GM04504 (cell line): ENCODE data around the gene RARRES2.
"Not testable (repeated sequence)": the region's sequence is repeated elsewhere in the genome, so short reads cannot be mapped to it uniquely, and the experiment has no call there.

Experiments
- DNase-seq: peaks from one replicate; pipeline ENCODE4 v3.0.0-alpha.2; 2012; ENCODE audit warnings: low read depth

Gene RARRES2

GRCh38 chr7:150341263-150342120, at the start of gene RARRES2:
Gene RARRES2, minus strand, starts transcription at chr7:150341629. Its CDS starts 1,020 bp downstream, at chr7:150340609.
- DNase-seq: no peak

- no peak for DNase-seq
These were observed 48.8 kb upstream of the RARRES2 start for GRCh38 chr7:150390205-150390604.

GRCh38 chr7:150389532-150389816, 48.0 kb upstream of the RARRES2 start:
- no peak for DNase-seq

- DNase-seq: no peak
These were observed 47.5 kb upstream of the RARRES2 start for GRCh38 chr7:150388709-150389531.

- DNase-seq: no peak
These were observed 46.9 kb upstream of the RARRES2 start for GRCh38 chr7:150388306-150388705.

- not testable (repeated sequence) for DNase-seq
These were observed 44.5 kb upstream of the RARRES2 start for GRCh38 chr7:150385884-150386283.

GRCh38 chr7:150385302-150385723, 43.9 kb upstream of the RARRES2 start:
- DNase-seq: no peak

- no peak for DNase-seq
These were observed 43.2 kb upstream of the RARRES2 start for GRCh38 chr7:150384406-150385301.

- DNase-seq: no peak
These were observed 42.4 kb upstream of the RARRES2 start for GRCh38 chr7:150383710-150384397.

- DNase-seq: no peak
These were observed 41.4 kb upstream of the RARRES2 start for GRCh38 chr7:150382844-150383225.

- DNase-seq: no peak
These were observed 40.9 kb upstream of the RARRES2 start for GRCh38 chr7:150382123-150382843.

- no peak for DNase-seq
These were observed 40.3 kb upstream of the RARRES2 start for GRCh38 chr7:150381785-150382122.

GRCh38 chr7:150381096-150381495, 39.7 kb upstream of the RARRES2 start:
- DNase-seq: no peak

- no peak for DNase-seq
These were observed 39.0 kb upstream of the RARRES2 start for GRCh38 chr7:150380463-150380862.

- DNase-seq: no peak
These were observed 38.3 kb upstream of the RARRES2 start for GRCh38 chr7:150379441-150380379.

GRCh38 chr7:150378853-150379440, 37.5 kb upstream of the RARRES2 start, which contains the start of gene ZNF775:
Gene ZNF775, plus strand, starts transcription at chr7:150379330. Its CDS starts 9,141 bp downstream, at chr7:150388471.
- peak; percentile 88 for DNase-seq

GRCh38 chr7:150378115-150378852, 36.9 kb upstream of the RARRES2 start:
- DNase-seq: no peak

- DNase-seq: no peak
These were observed 36.2 kb upstream of the RARRES2 start for GRCh38 chr7:150377635-150378034.

- DNase-seq: no peak
These were observed 35.8 kb upstream of the RARRES2 start for GRCh38 chr7:150377196-150377595.
